NCI-H2196 treated with DMSO at 0.1 percent for 48 hours (cell line): Measurements from ENCODE around the gene HOXA10.

Experiments
- DNase-seq: peaks from one replicate; lab custom pipeline; 2025; ENCODE audit not compliant: unreplicated experiment; lab: John Stamatoyannopoulos, UW

The HOXA10 gene

DNA sequence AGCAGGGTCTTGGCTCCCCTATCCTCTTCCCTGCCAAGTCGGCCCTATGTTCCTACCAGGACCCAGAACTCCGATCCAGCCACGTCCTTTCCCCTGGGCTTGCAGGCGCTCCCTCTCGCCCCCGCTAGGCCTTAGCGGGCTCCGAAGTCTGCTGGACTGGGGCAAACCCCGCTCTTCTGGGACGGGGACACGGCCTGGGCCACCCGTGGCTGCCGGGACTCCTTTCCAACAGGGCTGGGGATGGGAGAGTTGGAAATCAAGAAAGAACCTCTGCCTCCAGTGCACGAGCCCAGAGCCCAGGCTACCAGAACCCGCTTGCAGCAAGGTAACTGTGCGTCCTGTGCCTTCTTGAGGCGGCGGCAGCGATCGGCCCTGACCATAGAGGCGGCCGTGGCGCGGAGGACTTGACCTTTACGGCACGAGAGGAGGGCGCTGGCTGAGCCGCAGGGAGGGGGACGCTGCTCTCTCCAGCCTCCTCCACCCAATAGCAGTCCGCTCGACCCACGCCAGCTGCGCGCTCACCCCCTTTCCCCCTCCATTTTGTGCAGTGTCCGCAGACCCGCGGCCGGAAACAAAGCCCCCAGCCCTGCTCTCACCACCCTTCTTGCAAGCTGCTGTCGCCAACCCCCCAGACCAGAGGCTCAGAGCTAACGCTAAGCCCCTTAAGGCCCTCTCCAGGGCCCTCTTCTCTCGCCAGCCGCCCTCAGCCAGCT lies 17.9 kb upstream of the HOXA10 start:
- no peak for DNase-seq

DNA sequence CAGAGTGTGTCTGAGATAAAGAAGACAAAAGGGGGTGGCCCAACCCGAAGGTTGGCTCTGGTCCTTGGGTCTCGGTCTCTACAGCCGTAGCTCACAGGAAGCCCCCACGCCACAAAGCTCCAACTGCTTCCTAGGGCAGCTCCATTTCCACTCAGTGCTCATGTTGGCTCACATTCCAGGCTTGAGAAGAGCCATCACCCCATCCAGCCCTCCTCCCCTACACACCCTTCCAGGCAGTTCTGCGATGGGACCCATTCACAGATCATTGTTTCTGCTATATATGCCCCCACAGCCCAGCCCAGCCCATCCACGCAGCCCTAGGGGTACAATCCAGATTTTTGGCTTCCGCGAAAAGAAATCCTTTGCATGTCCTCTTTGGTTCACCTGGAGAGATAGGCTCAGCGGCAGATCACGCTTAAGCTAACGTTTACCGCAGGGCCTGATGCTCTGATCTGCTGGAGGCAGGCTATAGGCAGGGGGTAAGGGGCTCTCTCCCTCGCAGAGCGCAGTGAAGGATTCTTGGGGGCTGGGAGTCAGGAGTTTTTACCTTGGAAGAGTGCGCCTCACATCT lies 17.1 kb upstream of the HOXA10 start:
- no peak for DNase-seq

GRCh38 chr7:27189997-27190748 lies 16.1 kb upstream of the HOXA10 start:
- no peak for DNase-seq

GRCh38 chr7:27189295-27189996 lies 15.3 kb upstream of the HOXA10 start:
- no peak for DNase-seq

- no peak for DNase-seq
Observed at GRCh38 chr7:27188386-27189294, 14.5 kb upstream of the HOXA10 start.

GRCh38 chr7:27187475-27188385 lies 13.6 kb upstream of the HOXA10 start:
- DNase-seq, result no peak

- DNase-seq, result no peak
Observed at GRCh38 chr7:27186668-27187474, 12.8 kb upstream of the HOXA10 start.

DNA sequence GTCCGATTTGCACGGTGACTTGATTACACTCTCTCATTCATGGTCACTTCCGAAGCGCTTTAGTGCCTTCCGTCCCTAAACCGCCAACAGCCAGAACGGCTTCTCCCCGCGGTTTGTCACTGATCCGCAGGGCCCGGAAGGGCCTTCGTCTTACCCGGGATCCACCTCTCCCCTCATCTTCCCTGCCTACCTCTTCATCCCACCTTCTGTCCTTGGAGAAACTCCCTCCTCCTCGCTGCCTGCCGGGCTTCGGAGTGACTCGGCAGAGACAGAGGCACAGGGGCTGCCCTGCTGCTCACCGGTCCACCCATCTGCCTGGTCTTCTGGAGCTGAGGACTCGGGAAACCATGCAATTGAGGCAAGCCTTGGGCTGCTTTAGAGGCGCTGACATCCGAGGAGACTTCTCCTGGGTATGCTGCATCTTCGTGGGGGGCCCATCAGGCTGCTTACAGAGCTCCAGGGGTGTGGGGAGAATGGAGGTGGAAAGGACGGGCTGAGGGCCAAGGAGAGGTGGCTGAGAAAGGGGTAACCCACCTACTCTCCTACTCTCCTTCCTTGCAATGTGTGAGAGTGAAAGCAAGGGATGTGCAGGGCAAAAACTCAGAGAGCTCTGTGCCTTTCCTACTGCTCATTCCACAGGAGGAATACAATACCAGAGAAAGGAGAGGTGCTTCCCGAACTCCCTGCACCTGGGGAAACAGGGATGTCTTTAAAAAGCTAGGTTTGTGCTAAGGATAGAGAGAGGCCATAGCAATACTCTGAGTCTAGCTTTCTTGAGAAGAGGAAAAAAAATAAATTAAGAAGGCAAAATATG lies 11.9 kb upstream of the HOXA10 start:
- no peak for DNase-seq

GRCh38 chr7:27185013-27185853 lies 11.1 kb upstream of the HOXA10 start, which contains the start of gene HOXA11:
HOXA11 (minus strand) TSS chr7:27185232; CDS start chr7:27185144, 88 bp downstream.
- DNase-seq, result no peak

GRCh38 chr7:27184337-27185012 lies 10.4 kb upstream of the HOXA10 start:
- DNase-seq, result no peak

- DNase-seq, result no peak
Observed at GRCh38 chr7:27183682-27184336, 9.7 kb upstream of the HOXA10 start.

GRCh38 chr7:27182861-27183681 lies 9.0 kb upstream of the HOXA10 start:
- no peak for DNase-seq

GRCh38 chr7:27182285-27182841 lies 8.2 kb upstream of the HOXA10 start:
- DNase-seq, result no peak

GRCh38 chr7:27181795-27182275 lies 7.7 kb upstream of the HOXA10 start:
- no peak for DNase-seq
